ENCODE data around the gene POTEI. TPM values are rescaled to one million over a fixed set of nuclear protein-coding genes. Genes with fewer than 3 reads are reported as not detected.
"Not testable (repeated sequence)": the region's sequence is repeated elsewhere in the genome, so short reads cannot be mapped to it uniquely, and the experiment has no call there.

The POTEI gene
- total RNA-seq, 1 experiment from 2014 or later = 1.2 TPM

DNA sequence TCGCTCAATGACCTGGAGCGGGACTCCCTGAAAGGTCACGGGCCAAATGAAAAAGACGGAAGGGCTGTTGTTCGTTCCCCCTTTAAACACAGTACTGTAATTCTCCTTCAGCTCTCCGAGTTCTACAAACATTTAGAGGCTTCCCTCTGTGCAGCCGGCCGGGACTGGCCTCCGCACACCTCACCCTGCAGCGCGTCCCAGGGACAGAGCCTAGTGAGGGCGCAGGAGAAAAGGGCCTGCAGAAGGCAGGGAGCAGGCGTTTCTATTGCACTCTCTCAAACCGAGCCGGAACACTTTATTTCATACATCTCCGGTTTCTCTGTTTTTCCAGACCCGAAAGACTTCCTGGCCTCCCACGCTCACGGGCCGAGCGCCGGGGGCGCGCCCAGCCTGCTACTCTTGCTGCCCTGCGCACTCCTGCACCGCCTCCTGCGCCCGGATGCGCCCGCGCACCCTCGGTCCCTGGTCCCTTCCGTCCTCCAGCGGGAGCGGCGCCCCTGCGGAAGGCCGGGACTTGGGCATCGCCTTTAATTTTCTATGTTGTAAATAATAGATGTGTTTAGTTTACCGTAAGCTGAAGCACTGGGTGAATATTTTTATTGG, 18.3 kb upstream of the POTEI start:
- not testable (repeated sequence) for H3K36me3 Mint-ChIP-seq (ENCODE audit: insufficient read depth in 1 of 3, low read depth in 3 of 3); H3K4me1 Mint-ChIP-seq; H3K14ac ChIP-seq (ENCODE audit: insufficient read depth, low read length); H3K23me2 ChIP-seq (ENCODE audit: insufficient read length, low read depth, low read length, poor library complexity, severe bottlenecking); H3K27me3 Mint-ChIP-seq (ENCODE audit: low read depth); H3K18ac ChIP-seq (ENCODE audit: insufficient read length, low read depth, low read length); H2AK5ac ChIP-seq (ENCODE audit: insufficient read length, low read length); H4K91ac ChIP-seq (ENCODE audit: insufficient read length, low read depth, low read length); H3K79me2 ChIP-seq (ENCODE audit: insufficient read depth, low read length); H2BK20ac ChIP-seq (ENCODE audit: low read depth, low read length, poor library complexity, severe bottlenecking); H3K27ac Mint-ChIP-seq; H3K56ac ChIP-seq (ENCODE audit: insufficient read length, low read depth, low read length); H4K20me1 ChIP-seq (ENCODE audit: control insufficient read depth, insufficient read depth, insufficient read length); H2BK120ac ChIP-seq (ENCODE audit: low read depth, low read length, poor library complexity, severe bottlenecking); H3K27me3 ChIP-seq (ENCODE audit: insufficient read depth, low read length); H3K4me2 ChIP-seq (ENCODE audit: insufficient read depth, insufficient read length, low read length); H3K9me3 Mint-ChIP-seq; H3K9me3 ChIP-seq (ENCODE audit: control insufficient read depth, low read depth, low read length); H3K23ac ChIP-seq (ENCODE audit: insufficient read length, low read depth, low read length); H3K4me3 Mint-ChIP-seq; H2BK12ac ChIP-seq (ENCODE audit: insufficient read length, low read depth, low read length); H2BK5ac ChIP-seq (ENCODE audit: insufficient read length, low read length); DNase-seq; H2AFZ ChIP-seq (ENCODE audit: low read length); H3K9ac ChIP-seq (ENCODE audit: extremely low read depth, insufficient read length, low read length); H3K79me1 ChIP-seq (ENCODE audit: insufficient read depth, low read depth, low read length, poor library complexity, severe bottlenecking); H2BK15ac ChIP-seq (ENCODE audit: low read depth, low read length); H3K27ac ChIP-seq (ENCODE audit: insufficient read length, low read depth, low read length); H3T11ph ChIP-seq (ENCODE audit: low read length); H4K8ac ChIP-seq (replicated peaks; ENCODE audit: insufficient read length, low read depth, low read length); H3K4me1 ChIP-seq (ENCODE audit: insufficient read depth, low read length); H3K4ac ChIP-seq (ENCODE audit: low read depth, low read length); H4K5ac ChIP-seq (ENCODE audit: insufficient read length, low read depth, low read length)
- no CpG with 5 or more reads among the region's 40 CpGs for WGBS (ENCODE audit: extremely low coverage, insufficient read length, low lambda C conversion rate)

GRCh38 chr2:130522390-130522789, 13.3 kb upstream of the POTEI start:
- not testable (repeated sequence) for H2BK12ac ChIP-seq (ENCODE audit: insufficient read length, low read depth, low read length); H3K9ac ChIP-seq (ENCODE audit: extremely low read depth, insufficient read length, low read length); H4K91ac ChIP-seq (ENCODE audit: insufficient read length, low read depth, low read length); H3K79me1 ChIP-seq (ENCODE audit: insufficient read depth, low read depth, low read length, poor library complexity, severe bottlenecking); H3K27me3 ChIP-seq (ENCODE audit: insufficient read depth, low read length); H4K20me1 ChIP-seq (ENCODE audit: control insufficient read depth, insufficient read depth, insufficient read length); H3K56ac ChIP-seq (ENCODE audit: insufficient read length, low read depth, low read length); H2BK20ac ChIP-seq (ENCODE audit: low read depth, low read length, poor library complexity, severe bottlenecking); H3K27me3 Mint-ChIP-seq (ENCODE audit: low read depth); H3K4me1 Mint-ChIP-seq; H2AK5ac ChIP-seq (ENCODE audit: insufficient read length, low read length); H3K9me3 ChIP-seq (ENCODE audit: control insufficient read depth, low read depth, low read length); H2AFZ ChIP-seq (ENCODE audit: low read length); H3K27ac Mint-ChIP-seq; H3K23me2 ChIP-seq (ENCODE audit: insufficient read length, low read depth, low read length, poor library complexity, severe bottlenecking); H3T11ph ChIP-seq (ENCODE audit: low read length); H3K4me3 Mint-ChIP-seq; H2BK120ac ChIP-seq (ENCODE audit: low read depth, low read length, poor library complexity, severe bottlenecking); H4K5ac ChIP-seq (ENCODE audit: insufficient read length, low read depth, low read length); H2BK5ac ChIP-seq (ENCODE audit: insufficient read length, low read length); H3K9me3 Mint-ChIP-seq; H3K79me2 ChIP-seq (ENCODE audit: insufficient read depth, low read length); H3K4me1 ChIP-seq (ENCODE audit: insufficient read depth, low read length); H3K14ac ChIP-seq (ENCODE audit: insufficient read depth, low read length); H3K4me2 ChIP-seq (ENCODE audit: insufficient read depth, insufficient read length, low read length); H3K18ac ChIP-seq (ENCODE audit: insufficient read length, low read depth, low read length); DNase-seq; H4K8ac ChIP-seq (replicated peaks; ENCODE audit: insufficient read length, low read depth, low read length); H3K4ac ChIP-seq (ENCODE audit: low read depth, low read length); H2BK15ac ChIP-seq (ENCODE audit: low read depth, low read length); H3K27ac ChIP-seq (ENCODE audit: insufficient read length, low read depth, low read length); H3K36me3 Mint-ChIP-seq (ENCODE audit: insufficient read depth in 1 of 3, low read depth in 3 of 3); H3K23ac ChIP-seq (ENCODE audit: insufficient read length, low read depth, low read length)
- WGBS (ENCODE audit: extremely low coverage, insufficient read length, low lambda C conversion rate) = no CpG with 5 or more reads among the region's 23 CpGs

Measured in H9 (cell line).